Glutamatergic neuron (in vitro differentiated cells): ENCODE data around the gene SPOCK2. TPM values are rescaled to one million over a fixed set of nuclear protein-coding genes. Genes with fewer than 3 reads are reported as not detected.

Experiments used
- DNase-seq: peaks from one replicate; pipeline ENCODE4 v3.0.0; 2022
- H3K27ac Mint-ChIP-seq: one replicate; pipeline ENCODE4 v1.8.0; 2020; ENCODE audit warnings: mild to moderate bottlenecking, mixed read lengths, inconsistent platforms; ENCODE audit not compliant: unreplicated experiment
- H3K27me3 Mint-ChIP-seq: one replicate; pipeline ENCODE4 v1.8.0; 2020; ENCODE audit warnings: mild to moderate bottlenecking, moderate library complexity, mixed read lengths, inconsistent platforms; ENCODE audit not compliant: unreplicated experiment
- H3K36me3 Mint-ChIP-seq: one replicate; pipeline ENCODE4 v1.8.0; 2020; ENCODE audit warnings: mild to moderate bottlenecking, mixed read lengths, inconsistent platforms; ENCODE audit not compliant: unreplicated experiment
- H3K4me1 Mint-ChIP-seq: one replicate; pipeline ENCODE4 v1.8.0; 2020; ENCODE audit warnings: mild to moderate bottlenecking, low read depth, mixed read lengths, inconsistent platforms; ENCODE audit not compliant: unreplicated experiment
- H3K4me3 Mint-ChIP-seq: one replicate; pipeline ENCODE4 v1.8.0; 2020; ENCODE audit warnings: mild to moderate bottlenecking, mixed read lengths, inconsistent platforms; ENCODE audit not compliant: unreplicated experiment
- H3K9me3 Mint-ChIP-seq: one replicate; pipeline ENCODE4 v1.8.0; 2020; ENCODE audit warnings: mild to moderate bottlenecking, moderate library complexity, mixed read lengths, inconsistent platforms; ENCODE audit not compliant: unreplicated experiment
- CTCF ChIP-seq: fragments of 200-600 bp; sonication (generic); IDR thresholded peaks from one replicate; pipeline ENCODE4 v1.5.0; 2021; ENCODE audit not compliant: partially characterized antibody, unreplicated experiment
- total RNA-seq: library from RNA; stranded (reverse); fragmentation: NEBNext Ultra II Directional; extraction: Animal tissue kit (Norgen Biotek cat#: 25700); gene quantifications from one replicate; pipeline ENCODE4 v1.2.1, GENCODE V29; 2021; ENCODE audit not compliant: unreplicated experiment

The SPOCK2 gene
- total RNA-seq, 1 donor from 2014 or later = 362 TPM

GRCh38 chr10:72011468-72011867 lies 76.9 kb downstream of the SPOCK2 start:
- Mint-ChIP-seq H3K27ac (no peak overlapping the region), H3K36me3 (no peaks in the 10 kb centered on the region), H3K4me1 (peaks cover 27% of the 10 kb centered on the region), H3K4me3 (no peak overlapping the region), H3K27me3 (peaks cover 6% of the 10 kb centered on the region), H3K9me3 (peaks cover 6% of the 10 kb centered on the region)
- no peak for DNase-seq
- TF ChIP-seq CTCF = no peak

GRCh38 chr10:72011016-72011415 lies 77.3 kb downstream of the SPOCK2 start:
- TF ChIP-seq CTCF = no peak
- no peak overlapping the region for H3K27ac Mint-ChIP-seq

GRCh38 chr10:72010234-72010973 lies 77.9 kb downstream of the SPOCK2 start:
- Mint-ChIP-seq H3K36me3 (no peaks in the 10 kb centered on the region), H3K27me3 (peaks cover 5% of the 10 kb centered on the region), H3K27ac (no peak overlapping the region), H3K4me3 (no peak overlapping the region), H3K4me1 (peaks cover 27% of the 10 kb centered on the region), H3K9me3 (peaks cover 6% of the 10 kb centered on the region)
- no peak for TF ChIP-seq CTCF
- DNase-seq = no peak

More at GRCh38 chr10:72011016-72011415, 77.3 kb downstream of the SPOCK2 start:
- H3K27me3 Mint-ChIP-seq = peaks cover 5% of the 10 kb centered on the region
- H3K4me3 Mint-ChIP-seq = no peak overlapping the region
- H3K4me1 Mint-ChIP-seq = peaks cover 27% of the 10 kb centered on the region
- no peaks in the 10 kb centered on the region for H3K36me3 Mint-ChIP-seq
- peaks cover 6% of the 10 kb centered on the region for H3K9me3 Mint-ChIP-seq
- DNase-seq = no peak

GRCh38 chr10:72009425-72010081 lies 78.8 kb downstream of the SPOCK2 start:
- H3K27me3 Mint-ChIP-seq = peaks cover 5% of the 10 kb centered on the region
- H3K9me3 Mint-ChIP-seq = peaks cover 6% of the 10 kb centered on the region
- no peak for TF ChIP-seq CTCF
- no peak for DNase-seq
- H3K4me1 Mint-ChIP-seq = peaks cover 27% of the 10 kb centered on the region
- H3K36me3 Mint-ChIP-seq = no peaks in the 10 kb centered on the region
- H3K4me3 Mint-ChIP-seq = no peak overlapping the region
- peak overlapping the region; percentile 34 for H3K27ac Mint-ChIP-seq

GRCh38 chr10:72009051-72009424 lies 79.3 kb downstream of the SPOCK2 start:
- Mint-ChIP-seq H3K27me3 (peaks cover 5% of the 10 kb centered on the region), H3K9me3 (peaks cover 6% of the 10 kb centered on the region), H3K4me1 (peaks cover 27% of the 10 kb centered on the region), H3K36me3 (no peaks in the 10 kb centered on the region), H3K4me3 (no peak overlapping the region), H3K27ac (no peak overlapping the region)
- no peak for TF ChIP-seq CTCF
- DNase-seq = no peak
